Activated naive CD8-positive, alpha-beta T cell (primary cell): ENCODE results near the gene WDR54.
"Not testable (repeated sequence)": the region's sequence is repeated elsewhere in the genome, so short reads cannot be mapped to it uniquely, and the experiment has no call there.

Experiments
- H3K27ac Mint-ChIP-seq: one replicate; pipeline ENCODE4 v1.8.0; 2021; ENCODE audit warnings: mixed read lengths
- H3K27me3 Mint-ChIP-seq: one replicate; pipeline ENCODE4 v1.8.0; 2021; ENCODE audit warnings: mixed read lengths
- H3K36me3 Mint-ChIP-seq: one replicate; pipeline ENCODE4 v1.8.0; 2021; ENCODE audit warnings: mixed read lengths
- H3K4me1 Mint-ChIP-seq: one replicate; pipeline ENCODE4 v1.8.0; 2021; ENCODE audit warnings: low read depth, mixed read lengths
- H3K4me3 Mint-ChIP-seq: one replicate; pipeline ENCODE4 v1.8.0; 2021; ENCODE audit warnings: mild to moderate bottlenecking, mixed read lengths
- H3K9me3 Mint-ChIP-seq: one replicate; pipeline ENCODE4 v1.8.0; 2021; ENCODE audit warnings: low read depth, mixed read lengths

Gene WDR54

DNA sequence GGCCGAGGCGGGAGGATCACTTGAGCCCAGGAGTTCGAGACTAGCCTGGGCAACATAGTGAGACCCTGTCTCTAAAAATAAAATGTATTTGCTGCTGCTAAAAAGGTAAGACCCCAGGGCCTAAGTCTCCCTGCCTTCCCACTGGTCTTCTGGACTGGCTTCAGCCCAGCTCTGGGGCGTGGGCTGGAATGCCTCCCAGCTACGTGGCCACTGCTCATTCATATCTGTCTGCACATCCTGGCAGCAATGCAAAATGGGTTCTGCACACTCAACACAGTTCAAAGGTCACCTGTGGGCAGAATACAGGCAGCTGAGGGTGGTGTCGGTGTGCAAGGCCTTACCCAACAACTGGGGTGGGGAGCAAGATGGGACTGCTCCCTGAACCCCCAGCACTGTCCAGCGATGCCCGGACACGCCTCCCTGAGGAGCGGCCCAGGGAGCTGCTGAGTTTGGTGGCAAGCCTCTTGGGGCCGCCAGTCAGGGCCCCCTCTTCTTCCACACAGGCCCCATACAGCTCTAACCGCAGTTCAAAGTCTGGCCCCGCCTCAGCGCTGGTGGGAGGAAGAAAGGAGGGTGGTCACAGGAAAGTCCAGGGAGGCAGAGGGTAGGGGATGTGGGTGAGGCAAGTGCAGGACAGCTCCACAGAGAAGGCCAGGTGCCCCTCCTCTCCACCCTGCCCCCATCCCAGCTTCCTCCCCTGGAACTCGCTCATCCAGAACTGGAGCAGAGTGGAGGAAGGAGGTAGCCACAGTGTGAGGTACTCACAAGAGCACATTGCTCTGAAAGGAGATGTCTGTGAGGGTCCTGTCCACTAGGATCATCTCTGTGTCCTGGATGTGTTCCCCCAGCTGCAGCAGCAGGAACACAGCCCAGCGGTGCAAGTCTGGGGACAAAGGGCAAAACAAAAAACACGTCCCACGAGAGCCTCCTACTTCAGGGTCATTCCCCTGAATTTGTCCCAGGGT, 8.2 kb downstream of the WDR54 start:
- H3K27ac Mint-ChIP-seq = no peak overlapping the region
- no peaks in the 10 kb centered on the region for H3K27me3 Mint-ChIP-seq
- H3K4me3 Mint-ChIP-seq = no peak overlapping the region
- H3K9me3 Mint-ChIP-seq = no peaks in the 10 kb centered on the region
- no peaks in the 10 kb centered on the region for H3K4me1 Mint-ChIP-seq
- no peaks in the 10 kb centered on the region for H3K36me3 Mint-ChIP-seq

DNA sequence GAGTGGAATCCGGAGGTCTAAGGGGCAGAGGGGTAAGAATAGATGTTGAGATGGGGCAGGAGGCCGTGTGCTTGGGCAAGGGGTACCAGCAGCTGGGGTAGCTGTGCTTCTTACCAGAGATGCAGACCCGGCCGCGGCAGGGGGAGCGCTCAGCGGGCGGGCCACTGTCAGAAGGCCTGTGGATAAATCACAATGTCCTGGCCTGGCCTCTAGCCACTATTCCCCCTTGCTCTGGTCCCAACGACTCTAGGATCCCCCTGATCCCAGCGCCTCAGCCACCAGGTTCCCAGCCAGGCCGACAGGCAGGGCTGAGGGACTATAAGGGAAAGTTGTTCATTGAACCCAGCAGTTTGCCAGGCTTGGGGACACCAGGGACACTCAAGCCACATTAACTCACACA, 9.0 kb downstream of the WDR54 start:
- Mint-ChIP-seq H3K4me1 (no peaks in the 10 kb centered on the region), H3K36me3 (no peaks in the 10 kb centered on the region), H3K27ac (no peak overlapping the region), H3K9me3 (no peaks in the 10 kb centered on the region), H3K4me3 (no peak overlapping the region), H3K27me3 (no peaks in the 10 kb centered on the region)

DNA sequence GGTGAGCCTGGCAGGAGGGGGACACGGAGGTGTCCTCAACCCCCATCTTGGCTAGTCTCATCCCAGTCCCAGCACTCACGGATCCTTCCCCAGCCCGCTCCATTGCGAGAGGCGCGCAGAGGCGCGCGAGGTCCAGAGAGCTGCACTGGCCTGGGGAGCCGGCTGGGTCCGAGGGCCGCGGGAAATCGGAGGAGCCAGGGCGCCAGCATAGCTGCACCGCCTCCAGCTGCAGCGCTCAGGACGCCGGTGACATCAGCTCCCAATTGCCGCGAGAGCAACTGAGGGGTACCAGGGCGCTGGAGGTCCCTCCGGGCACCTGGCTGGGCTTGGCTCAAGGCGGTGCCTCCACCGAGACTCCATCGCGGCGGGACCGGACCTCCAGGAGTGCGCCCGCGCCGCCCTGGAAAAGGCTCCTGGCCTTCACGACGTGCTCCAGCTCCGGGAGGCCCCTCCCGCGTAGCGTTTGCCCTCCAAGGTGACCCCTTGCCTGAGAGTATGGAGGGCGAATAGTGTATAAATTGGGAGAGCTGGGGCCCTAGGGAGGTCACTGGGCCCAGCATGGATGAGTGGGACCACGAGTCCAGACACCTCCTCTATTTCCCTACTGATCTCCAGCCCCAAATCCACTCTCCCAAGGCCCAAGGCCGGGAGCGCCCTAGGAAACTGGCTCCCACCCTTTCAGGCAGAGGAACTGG, 14.7 kb downstream of the WDR54 start:
- H3K4me1 Mint-ChIP-seq = peaks cover 7% of the 10 kb centered on the region
- H3K27ac Mint-ChIP-seq = no peak overlapping the region

DNA sequence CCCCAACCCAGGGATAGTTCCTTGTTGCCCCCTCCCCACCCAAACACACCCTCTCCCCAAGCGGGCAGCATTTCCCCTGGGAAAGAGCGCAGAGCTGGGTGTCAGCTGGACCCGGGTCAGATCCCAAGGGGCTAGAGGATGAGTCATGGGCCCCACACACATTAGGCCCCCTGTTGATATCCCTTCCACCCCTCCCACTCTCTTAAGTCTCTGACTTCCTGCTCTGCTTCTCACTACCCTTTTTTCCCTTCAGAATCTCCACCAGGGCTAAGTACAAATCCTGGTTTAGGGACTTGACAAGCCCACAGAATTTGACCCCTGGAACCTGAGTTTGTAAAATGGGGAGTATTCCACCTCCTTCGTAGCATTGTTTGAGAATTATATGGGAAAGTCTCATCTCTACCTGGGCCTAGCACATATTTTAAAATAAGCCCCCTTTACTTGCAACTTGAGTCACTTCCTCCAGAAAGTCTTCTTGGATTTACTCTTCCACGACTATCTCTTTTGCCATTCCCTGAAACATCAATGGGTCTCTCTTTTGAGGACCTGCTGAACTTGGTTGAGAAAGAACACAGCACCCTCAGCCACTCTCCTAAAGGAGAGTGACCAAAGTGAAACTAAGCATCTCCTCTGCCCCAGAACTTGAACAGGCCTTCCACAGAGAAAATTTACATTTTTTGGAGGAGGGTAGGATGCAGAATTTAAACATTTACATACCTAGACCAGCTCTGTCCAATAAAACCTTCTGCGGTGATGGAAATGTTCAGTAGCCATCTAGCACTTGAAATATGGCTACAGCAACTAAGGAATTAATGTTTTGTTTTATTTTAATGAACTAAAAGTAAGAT, 15.5 kb downstream of the WDR54 start:
- H3K27me3 Mint-ChIP-seq = peaks cover 10% of the 10 kb centered on the region
- no peak overlapping the region for H3K4me3 Mint-ChIP-seq
- no peak overlapping the region for H3K27ac Mint-ChIP-seq
- no peaks in the 10 kb centered on the region for H3K9me3 Mint-ChIP-seq
- peaks cover 7% of the 10 kb centered on the region for H3K4me1 Mint-ChIP-seq
- H3K36me3 Mint-ChIP-seq = no peaks in the 10 kb centered on the region

More for the DNA sequence above, 14.7 kb downstream of the WDR54 start:
- H3K9me3 Mint-ChIP-seq = no peaks in the 10 kb centered on the region
- no peak overlapping the region for H3K4me3 Mint-ChIP-seq
- peaks cover 10% of the 10 kb centered on the region for H3K27me3 Mint-ChIP-seq
- no peaks in the 10 kb centered on the region for H3K36me3 Mint-ChIP-seq

DNA sequence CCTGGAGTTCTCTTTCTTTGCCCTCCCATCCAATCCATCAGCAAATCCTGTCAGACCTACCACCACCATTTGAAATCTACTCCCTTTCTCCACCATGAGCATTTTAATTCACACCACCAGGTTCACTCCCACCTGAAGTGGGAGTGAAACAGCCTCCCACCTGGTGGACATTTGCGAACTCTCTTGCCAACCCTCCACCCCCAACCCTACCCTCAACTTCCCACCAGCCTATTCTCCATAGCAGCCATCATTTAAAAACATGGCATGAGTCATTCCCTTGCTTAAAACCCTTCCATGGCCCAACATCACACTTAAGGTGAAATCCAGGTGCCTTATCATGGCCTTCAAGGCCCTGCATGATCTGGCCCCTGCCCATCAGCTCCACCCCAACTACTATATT, 16.7 kb downstream of the WDR54 start:
- no peaks in the 10 kb centered on the region for H3K9me3 Mint-ChIP-seq
- no peak overlapping the region for H3K27ac Mint-ChIP-seq
- H3K4me1 Mint-ChIP-seq = peaks cover 10% of the 10 kb centered on the region
- H3K36me3 Mint-ChIP-seq = no peaks in the 10 kb centered on the region
- H3K4me3 Mint-ChIP-seq = no peak overlapping the region
- H3K27me3 Mint-ChIP-seq = peaks cover 14% of the 10 kb centered on the region

DNA sequence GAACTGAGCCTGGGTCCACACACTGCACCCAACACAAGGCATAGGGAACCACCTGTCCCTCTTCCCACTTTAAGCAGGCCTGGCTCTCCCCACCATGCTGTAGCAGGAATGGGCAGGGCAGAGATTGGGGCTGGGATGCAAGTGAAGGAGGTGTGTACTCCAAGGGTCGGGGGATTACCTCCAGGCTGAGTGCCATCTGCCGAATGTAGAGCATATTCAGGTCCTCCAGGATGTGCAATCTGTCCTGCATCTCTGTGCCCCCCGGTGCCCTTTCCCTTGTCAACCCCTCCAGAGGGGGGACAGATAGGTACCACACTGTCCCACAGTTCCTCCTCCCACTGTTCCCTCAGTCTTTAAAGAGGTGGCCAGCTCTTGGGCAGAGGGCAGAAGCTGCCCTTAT, 17.8 kb downstream of the WDR54 start:
- Mint-ChIP-seq H3K9me3 (no peaks in the 10 kb centered on the region), H3K27me3 (peaks cover 16% of the 10 kb centered on the region), H3K4me1 (peaks cover 10% of the 10 kb centered on the region), H3K4me3 (no peak overlapping the region), H3K27ac (no peak overlapping the region), H3K36me3 (no peaks in the 10 kb centered on the region)

DNA sequence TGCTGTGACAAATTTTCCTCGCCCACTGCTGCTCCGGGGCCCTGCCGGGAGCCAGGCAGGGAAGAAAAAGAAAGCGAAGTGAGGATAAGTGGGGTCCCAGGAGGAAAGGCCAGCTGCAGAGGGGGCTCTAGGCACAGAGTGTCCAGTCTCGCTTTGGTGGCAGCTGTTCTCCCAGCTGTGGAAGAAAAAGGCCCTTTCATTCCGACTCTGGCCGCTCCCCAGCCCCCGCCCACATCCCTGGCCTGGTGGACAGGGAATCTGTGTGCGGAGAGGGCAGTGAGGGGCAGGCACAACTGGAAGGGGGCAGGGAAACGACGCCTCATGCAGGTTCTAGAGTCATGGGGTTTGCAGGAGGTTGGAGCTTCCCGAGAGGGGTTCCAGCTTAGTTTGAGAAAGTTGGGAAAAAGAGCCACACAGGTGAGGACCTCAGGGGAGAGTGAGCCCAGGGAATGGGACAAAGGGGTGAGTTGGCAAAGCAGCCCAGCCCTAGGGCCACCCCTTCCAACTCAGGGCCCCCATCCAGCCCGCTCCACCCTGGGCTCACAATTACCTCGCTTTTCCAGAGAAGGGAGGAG, 18.4 kb downstream of the WDR54 start:
- Mint-ChIP-seq H3K36me3 (no peaks in the 10 kb centered on the region), H3K27ac (no peak overlapping the region), H3K9me3 (no peaks in the 10 kb centered on the region), H3K4me1 (peaks cover 10% of the 10 kb centered on the region), H3K27me3 (peaks cover 16% of the 10 kb centered on the region), H3K4me3 (peak overlapping the region; percentile 53)

DNA sequence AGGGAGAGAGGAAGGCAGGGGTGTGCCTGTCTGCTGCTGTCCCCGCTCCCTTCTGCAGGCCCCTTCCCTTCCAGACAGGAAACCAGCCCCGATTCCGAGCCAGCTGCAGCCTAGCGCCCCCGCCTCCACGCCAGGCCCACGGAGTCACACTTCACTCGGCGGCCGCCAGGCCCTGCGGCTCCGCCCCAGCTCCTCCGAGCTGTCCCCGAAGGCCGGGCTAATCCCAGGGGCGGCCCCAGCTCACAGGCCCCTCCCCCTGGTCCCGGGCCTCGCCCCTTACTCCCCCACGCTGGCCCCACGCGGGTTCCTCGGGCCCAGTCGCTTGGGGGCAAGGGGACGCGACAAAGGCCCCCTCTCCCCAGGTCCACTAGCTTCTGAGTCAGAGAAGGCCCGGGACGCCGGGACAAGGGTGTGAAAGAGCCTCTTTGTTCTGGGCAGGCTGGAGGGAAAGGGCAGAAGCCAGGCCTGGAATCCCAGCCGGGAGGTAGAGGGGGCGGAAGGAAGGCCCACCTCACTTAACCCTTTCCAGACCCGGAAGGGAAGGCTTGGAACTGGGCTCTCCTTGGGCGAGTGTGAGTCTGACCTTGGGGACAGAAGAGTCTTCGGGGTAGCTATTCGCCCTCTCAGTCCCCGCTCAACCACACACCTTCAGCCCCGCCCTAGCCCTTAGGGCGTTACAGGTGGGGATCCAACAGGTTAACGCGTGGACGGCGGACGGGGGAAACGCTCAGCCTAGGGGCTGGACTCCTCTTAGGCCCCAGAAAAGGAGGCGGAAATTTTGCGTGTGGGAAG, 19.0 kb downstream of the WDR54 start:
- H3K27me3 Mint-ChIP-seq = peaks cover 18% of the 10 kb centered on the region
- H3K9me3 Mint-ChIP-seq = no peaks in the 10 kb centered on the region
- peak overlapping the region; percentile 69 for H3K4me3 Mint-ChIP-seq
- H3K27ac Mint-ChIP-seq = no peak overlapping the region
- H3K36me3 Mint-ChIP-seq = no peaks in the 10 kb centered on the region
- peaks cover 10% of the 10 kb centered on the region for H3K4me1 Mint-ChIP-seq

DNA sequence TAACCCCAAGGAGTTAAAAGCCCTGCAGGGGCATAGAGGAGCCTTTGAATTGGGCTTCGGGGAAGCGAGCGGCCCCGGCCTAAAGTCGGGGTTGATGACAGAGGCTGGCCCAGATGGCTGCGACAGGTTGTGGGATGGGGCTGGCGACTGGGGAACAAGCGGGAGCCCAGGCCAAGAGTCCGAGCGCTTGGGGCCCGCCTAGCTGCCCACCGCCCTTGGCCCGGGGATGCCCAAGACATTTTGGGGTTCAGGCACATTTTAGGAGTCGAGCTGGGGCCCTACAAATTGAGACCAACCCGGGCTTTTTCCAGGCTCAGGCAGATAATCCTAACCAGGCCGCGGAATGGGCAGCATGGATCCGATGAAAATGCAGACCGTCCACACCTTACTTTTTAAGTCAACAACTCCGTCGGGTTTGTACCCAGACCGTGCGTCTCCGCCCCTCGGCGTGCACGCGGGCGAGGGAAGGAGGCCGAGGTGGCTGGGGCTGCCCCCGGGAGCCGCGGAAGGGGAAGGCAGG, 19.7 kb downstream of the WDR54 start:
- Mint-ChIP-seq H3K9me3 (no peaks in the 10 kb centered on the region), H3K4me1 (peaks cover 10% of the 10 kb centered on the region), H3K4me3 (peak overlapping the region; percentile 69), H3K36me3 (no peaks in the 10 kb centered on the region), H3K27ac (no peak overlapping the region), H3K27me3 (peaks cover 18% of the 10 kb centered on the region)

DNA sequence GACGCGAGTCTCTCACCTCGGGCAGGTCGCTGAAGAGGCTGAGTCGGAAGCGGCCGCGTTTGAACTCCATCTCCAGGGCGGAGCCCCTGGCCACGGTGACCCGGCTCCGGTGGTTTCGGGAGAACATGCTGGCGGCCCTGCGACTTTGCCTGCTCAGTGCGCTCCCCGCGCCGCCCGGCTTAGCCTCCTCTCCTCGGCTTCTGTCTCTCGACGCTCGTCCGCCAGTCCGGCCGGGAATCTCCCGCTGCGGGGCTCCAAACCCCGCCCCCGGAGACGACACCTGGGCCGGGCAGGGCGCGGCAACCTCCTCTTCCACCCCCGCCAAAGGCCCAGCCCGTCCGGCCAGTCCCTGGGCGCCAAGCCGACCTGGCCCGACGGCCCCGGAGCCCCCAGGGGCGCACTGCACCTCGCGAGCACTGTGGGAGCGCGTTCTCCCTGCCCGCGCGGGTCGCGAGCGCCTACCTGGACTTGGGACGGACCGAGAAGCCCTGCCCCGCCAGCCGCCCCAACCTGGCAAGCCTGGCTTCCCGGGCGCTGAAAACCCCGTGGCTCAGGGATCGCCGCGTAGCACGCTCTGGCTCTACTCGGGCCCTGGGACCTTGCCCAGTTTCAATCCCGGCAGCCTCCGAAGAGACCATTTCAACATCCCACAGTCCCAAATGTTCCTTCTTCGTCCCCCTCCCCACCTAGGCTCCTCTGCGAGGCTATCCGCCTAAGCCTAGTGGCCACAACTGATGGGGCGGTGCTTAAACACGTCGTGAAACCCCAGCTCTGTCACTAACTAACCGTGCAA, 20.4 kb downstream of the WDR54 start, which contains the start of gene RTKN:
TSS of gene RTKN (minus strand) at position 248 of the 793 bp plus-strand sequence. CDS start at position 127, 121 bp downstream.
- Mint-ChIP-seq H3K4me1 (peaks cover 10% of the 10 kb centered on the region), H3K9me3 (no peaks in the 10 kb centered on the region), H3K27ac (no peak within 1 kb of the TSS), H3K27me3 (peaks cover 18% of the 10 kb centered on the region), H3K4me3 (peak within 1 kb of the TSS; percentile 83), H3K36me3 (no peaks in the 10 kb centered on the region)

DNA sequence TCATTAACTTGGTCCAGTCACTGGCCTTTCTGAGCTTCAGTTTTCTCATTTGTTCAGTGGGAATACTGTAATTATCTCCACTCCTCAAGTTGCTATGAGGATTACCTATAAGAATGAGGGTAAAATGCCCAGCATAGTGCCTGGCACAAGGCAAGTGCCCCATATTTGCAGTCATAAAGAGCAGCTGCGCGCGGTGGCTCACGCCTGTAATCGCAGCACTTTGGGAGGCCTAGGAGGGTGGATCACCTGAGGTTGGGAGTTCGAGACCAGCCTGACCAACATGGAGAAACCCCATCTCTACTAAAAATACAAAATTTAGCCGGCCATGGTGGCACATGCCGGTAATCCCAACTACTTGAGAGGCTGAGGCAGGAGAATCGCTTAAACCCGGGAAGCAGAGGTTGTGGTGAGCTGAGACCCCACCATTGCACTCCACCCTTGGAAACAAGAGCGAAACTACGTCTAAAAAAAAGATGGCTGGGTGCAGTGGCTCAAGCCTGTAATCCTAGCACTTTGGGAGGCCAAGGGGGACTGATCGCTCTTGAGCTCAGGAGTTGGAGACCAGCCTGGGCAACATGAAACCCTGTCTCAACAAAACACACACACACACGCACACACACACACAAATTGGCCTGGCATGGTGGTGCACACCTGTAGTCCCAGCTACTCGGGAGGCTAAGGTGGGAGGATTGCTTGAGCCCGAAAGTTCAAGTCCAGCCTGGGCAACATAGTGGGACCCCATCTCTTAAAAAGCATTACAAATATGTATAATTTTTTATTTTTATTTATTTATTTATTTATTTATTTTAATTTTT, 21.2 kb downstream of the WDR54 start:
- not testable (repeated sequence) for H3K36me3 Mint-ChIP-seq, H3K9me3 Mint-ChIP-seq, H3K27ac Mint-ChIP-seq
- H3K4me3 Mint-ChIP-seq = peak overlapping the region; percentile 83
- peaks cover 10% of the 10 kb centered on the region for H3K4me1 Mint-ChIP-seq
- H3K27me3 Mint-ChIP-seq = peaks cover 18% of the 10 kb centered on the region

DNA sequence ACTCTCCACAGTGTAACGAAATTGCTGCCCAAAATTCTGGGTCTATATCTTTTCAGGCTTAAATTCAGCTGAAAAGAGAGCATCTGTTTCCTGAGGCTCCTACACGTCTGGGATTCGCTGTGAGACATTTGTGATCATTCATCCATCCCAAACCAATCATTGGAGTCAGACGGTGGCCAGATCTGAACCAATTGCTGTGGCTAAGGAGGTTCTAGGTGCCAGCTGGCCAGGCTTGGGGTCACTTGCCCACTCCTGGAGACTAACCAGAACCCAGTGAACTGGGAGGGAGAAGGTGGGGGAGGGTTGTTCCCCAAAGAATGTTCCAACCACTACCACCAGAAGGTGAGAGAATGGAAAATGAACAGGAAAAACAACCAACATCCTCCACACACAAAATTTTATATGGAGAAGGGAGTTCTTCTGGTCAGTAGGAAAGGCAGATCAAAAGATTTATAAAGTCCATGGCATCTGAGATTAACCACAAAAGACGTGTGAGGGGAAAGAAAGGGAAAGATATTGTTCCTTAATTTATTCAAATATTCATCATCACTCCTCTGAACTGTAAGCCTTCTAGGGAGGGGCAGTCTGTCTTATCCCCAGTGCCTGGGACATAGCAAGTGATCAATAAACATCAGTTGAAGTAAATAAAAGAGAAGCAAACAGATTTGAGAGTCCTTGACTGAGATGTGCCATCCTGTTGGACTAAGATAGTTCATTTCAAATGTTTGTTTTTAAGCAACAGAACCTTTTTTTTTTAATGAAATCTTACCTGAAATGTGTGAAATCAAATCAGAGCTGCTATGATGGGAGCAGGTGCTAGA, 23.2 kb downstream of the WDR54 start:
- Mint-ChIP-seq H3K27ac (no peak overlapping the region), H3K9me3 (no peaks in the 10 kb centered on the region), H3K4me3 (no peak overlapping the region), H3K27me3 (peaks cover 11% of the 10 kb centered on the region), H3K4me1 (peaks cover 10% of the 10 kb centered on the region), H3K36me3 (no peaks in the 10 kb centered on the region)
